IPS-15b (cell line): ENCODE results near the gene SIPA1L3.
A peak's percentile ranks its signal among the peaks of the same experiment; 100 is the strongest.

Experiments
- H3K27me3 ChIP-seq: one replicate; pipeline ENCODE4 v1.6.1; 2013; ENCODE audit warnings: low read length; ENCODE audit not compliant: control insufficient read depth, insufficient read depth
- H3K36me3 ChIP-seq: one replicate; pipeline ENCODE4 v1.6.1; 2013; ENCODE audit warnings: low read length; ENCODE audit not compliant: control insufficient read depth, insufficient read depth
- H3K4me1 ChIP-seq: one replicate; pipeline ENCODE4 v1.6.1; 2013; ENCODE audit warnings: mild to moderate bottlenecking, low read length; ENCODE audit not compliant: control insufficient read depth, insufficient read depth
- H3K4me3 ChIP-seq: one replicate; pipeline ENCODE4 v1.5.1; 2013; ENCODE audit warnings: low read depth, low read length
- H3K9ac ChIP-seq: one replicate; pipeline ENCODE4 v1.6.1; 2013; ENCODE audit warnings: low read depth, mild to moderate bottlenecking, low read length
- H3K9me3 ChIP-seq: one replicate; pipeline ENCODE4 v1.6.1; 2013; ENCODE audit warnings: mild to moderate bottlenecking, low read length; ENCODE audit not compliant: control insufficient read depth, insufficient read depth

Gene SIPA1L3

DNA sequence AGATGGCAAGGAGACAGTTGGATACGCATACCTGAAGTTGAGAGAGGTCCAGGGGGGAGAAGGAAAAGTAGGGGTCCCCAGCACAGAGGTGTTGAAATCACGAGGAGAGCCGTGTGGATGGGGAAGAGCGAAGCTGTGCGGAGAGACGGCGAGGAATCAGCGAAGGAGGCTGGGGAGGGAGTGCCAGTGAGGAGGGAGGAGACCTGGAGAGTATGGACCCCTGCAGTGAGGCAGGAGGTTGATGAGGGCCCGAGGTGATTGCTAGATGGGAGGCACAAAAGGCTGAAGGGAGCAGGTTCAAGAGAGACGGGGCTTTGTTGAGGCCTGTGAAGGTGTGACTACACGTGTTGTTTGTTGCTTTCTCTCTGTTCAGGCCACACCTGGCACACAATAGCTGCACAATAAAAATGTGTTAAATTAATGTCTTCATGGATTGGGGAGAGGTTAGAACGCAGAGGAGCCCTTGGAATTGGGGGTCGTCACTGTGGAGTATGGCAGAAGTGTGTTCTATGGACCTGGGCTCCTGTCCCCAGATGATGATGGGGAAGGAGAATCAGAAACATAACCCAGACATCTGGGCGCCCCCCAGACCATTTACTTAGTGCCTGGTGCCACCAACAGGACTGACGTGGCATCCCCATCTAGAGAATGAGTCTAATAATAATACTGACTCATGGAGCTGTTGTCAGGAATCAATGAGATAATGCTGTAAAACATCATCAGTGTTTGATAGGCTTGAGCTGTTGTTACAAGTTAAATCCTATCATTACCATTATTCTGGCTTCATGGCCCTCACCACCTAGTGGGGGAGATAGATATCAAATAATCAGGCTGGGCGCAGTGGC, 137.5 kb downstream of the SIPA1L3 start:
- Histone ChIP-seq H3K4me1 (peaks cover 8% of the 10 kb centered on the region), H3K27me3 (no peaks in the 10 kb centered on the region), H3K4me3 (no peak overlapping the region), H3K9ac (no peak overlapping the region), H3K9me3 (no peaks in the 10 kb centered on the region), H3K36me3 (no peaks in the 10 kb centered on the region)

DNA sequence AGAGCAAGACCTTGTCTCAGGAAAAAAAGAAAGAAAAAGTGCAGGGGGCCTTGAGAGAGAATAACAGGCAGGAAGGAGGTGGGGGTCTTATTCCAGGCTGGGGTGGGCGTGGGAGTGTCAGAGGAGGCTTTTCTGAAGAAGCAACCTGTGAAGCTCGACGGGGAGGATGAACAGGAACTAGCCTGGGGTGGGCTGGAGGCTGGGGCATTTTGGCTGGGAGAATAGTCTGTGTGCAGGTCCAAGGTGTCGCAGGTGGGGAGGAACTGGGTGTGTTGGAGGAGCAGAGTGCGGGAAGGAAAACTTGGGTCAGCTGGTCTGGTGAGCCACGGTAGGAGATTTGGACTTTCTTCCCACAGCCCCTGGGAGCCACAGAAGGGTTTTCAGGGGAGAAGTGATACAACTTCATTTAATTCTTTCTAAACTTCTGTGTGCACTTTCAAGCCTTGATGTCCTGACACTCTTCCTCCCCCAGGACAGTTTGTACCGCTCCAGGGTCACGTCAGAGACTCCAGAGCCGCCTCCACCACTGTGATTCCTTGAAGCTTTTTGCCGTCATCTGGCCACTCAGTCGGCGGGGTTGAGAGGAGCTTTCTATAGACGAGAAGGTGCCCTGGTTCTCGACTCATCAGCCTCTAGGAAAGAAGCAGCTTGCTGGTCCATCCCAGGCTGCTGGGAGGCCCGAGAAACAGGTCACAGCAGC, 138.7 kb downstream of the SIPA1L3 start:
- H3K4me1 ChIP-seq, result peaks cover 8% of the 10 kb centered on the region
- H3K36me3 ChIP-seq, result no peaks in the 10 kb centered on the region
- H3K9ac ChIP-seq, result no peak overlapping the region
- no peaks in the 10 kb centered on the region for H3K27me3 ChIP-seq
- H3K4me3 ChIP-seq, result no peak overlapping the region
- no peaks in the 10 kb centered on the region for H3K9me3 ChIP-seq

DNA sequence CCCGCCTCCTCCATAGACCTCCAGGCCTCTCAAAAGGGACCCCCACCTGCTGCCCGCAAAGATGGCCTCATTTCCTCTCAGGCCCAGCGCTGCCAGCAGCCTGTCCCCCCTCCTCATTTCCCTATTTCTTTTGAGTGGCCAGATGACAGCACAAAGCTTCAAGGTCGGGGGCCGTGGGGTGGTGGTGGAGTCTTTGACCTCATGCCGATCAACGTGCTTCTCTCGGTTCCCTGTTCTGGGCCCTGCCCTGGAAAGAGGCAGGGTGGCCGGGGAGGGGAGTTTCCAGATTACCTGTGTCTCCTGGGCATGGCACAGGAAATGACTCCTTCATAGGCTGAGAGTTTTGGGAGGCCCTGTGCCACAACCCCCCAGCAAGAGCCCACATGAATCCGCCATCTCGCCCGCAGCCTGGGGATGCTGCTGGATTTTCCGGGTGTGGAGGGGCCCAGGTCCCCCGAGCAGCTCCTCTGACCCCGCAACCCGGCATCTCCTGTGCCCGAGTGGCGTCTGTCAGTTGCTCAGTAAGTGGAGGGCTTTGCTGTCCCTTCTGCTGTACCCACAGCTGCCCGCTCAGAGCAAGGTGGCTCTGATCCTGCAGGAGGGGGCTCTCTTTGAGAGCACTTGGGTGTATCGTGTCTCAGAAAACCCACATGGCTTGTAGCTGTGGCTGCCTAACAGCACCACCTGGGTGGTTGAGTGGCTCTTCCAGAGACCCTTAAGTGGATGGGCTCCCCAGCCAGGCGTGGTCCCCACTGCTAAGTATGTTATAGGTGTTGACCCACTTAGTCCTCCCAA, 139.4 kb downstream of the SIPA1L3 start:
- Histone ChIP-seq H3K9ac (no peak overlapping the region), H3K9me3 (no peaks in the 10 kb centered on the region), H3K4me1 (peaks cover 8% of the 10 kb centered on the region), H3K36me3 (no peaks in the 10 kb centered on the region), H3K4me3 (no peak overlapping the region), H3K27me3 (no peaks in the 10 kb centered on the region)

DNA sequence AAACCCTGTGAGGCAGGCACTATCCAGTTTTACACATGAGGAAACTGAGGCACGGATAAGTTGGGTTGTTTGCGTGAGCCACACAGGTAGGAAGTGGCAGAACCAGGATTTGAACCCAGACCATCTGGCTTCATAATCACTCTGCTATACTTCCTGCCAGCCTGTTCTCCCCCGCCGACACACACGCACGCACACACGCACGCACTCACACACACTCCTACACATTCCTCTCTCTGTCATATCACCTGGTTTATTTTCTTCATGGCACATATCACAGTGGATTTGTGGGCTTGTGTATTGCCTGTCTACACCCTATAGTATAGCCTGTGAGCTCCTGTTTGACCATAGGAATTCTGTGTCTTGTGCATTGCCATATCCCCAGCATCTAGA, 140.0 kb downstream of the SIPA1L3 start:
- Histone ChIP-seq H3K4me3 (no peak overlapping the region), H3K9ac (no peak overlapping the region), H3K27me3 (no peaks in the 10 kb centered on the region), H3K4me1 (peaks cover 8% of the 10 kb centered on the region), H3K9me3 (no peaks in the 10 kb centered on the region), H3K36me3 (no peaks in the 10 kb centered on the region)

- Histone ChIP-seq H3K9ac (no peak overlapping the region), H3K4me3 (no peak overlapping the region), H3K36me3 (no peaks in the 10 kb centered on the region), H3K27me3 (no peaks in the 10 kb centered on the region), H3K9me3 (no peaks in the 10 kb centered on the region), H3K4me1 (peaks cover 8% of the 10 kb centered on the region)
These were observed 140.6 kb downstream of the SIPA1L3 start for GRCh38 chr19:38047641-38048040.

DNA sequence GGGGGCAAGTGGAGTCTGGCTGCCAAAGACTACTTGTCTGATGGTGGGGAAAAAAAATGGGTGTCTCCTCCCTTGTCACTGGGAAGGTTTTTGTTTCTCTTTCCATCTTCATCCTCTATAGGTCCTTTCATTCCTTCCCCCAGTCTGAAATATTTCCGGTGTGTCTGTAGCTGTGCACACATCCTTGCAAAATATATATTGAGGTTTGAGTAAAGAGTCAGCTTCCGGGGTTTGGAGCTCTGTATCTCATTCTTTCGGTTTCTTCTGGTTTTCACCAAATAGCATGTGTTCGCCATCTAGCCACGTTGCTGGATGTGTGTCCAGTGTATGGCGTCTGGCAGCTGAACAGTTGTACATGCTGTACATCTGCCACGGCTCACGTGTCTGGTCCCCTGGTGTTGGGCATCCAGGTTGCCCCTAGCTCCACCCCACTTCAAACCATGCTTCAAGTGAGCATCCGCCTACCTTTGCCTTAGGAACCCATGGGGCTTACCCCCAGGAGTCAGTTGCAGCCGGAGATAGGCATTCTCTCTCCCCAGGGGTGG, 142.2 kb downstream of the SIPA1L3 start:
- Histone ChIP-seq H3K4me3 (no peak overlapping the region), H3K36me3 (no peaks in the 10 kb centered on the region), H3K27me3 (no peaks in the 10 kb centered on the region), H3K9ac (no peak overlapping the region), H3K9me3 (no peaks in the 10 kb centered on the region), H3K4me1 (no peaks in the 10 kb centered on the region)

DNA sequence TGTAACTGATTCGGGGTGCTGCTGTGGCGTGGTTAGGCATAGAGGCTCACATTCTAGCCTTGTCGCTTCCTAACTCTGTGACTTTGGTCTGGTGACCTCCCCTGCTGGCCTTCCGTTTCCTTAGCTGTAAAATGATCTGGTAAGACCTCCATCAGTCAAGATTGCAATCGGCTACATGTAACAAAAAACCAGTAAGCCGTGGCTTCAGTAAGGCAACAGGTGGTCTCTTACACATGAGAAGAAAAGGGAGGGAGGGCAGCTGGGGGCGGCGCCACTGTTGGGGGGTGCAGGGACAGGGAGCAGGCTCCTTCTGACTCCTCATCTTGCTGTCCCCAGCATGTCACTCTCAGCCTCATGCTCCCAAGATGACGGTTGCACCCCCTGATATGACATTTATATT, 148.0 kb downstream of the SIPA1L3 start:
- Histone ChIP-seq H3K4me1 (peaks cover 27% of the 10 kb centered on the region), H3K27me3 (no peaks in the 10 kb centered on the region), H3K36me3 (no peaks in the 10 kb centered on the region), H3K9me3 (no peaks in the 10 kb centered on the region), H3K9ac (peak overlapping the region; percentile 47), H3K4me3 (no peak overlapping the region)

GRCh38 chr19:38055655-38056521, 148.9 kb downstream of the SIPA1L3 start:
- peaks cover 27% of the 10 kb centered on the region for H3K4me1 ChIP-seq
- no peaks in the 10 kb centered on the region for H3K9me3 ChIP-seq
- no peaks in the 10 kb centered on the region for H3K36me3 ChIP-seq
- H3K9ac ChIP-seq, result no peak overlapping the region
- H3K4me3 ChIP-seq, result no peak overlapping the region
- no peaks in the 10 kb centered on the region for H3K27me3 ChIP-seq

DNA sequence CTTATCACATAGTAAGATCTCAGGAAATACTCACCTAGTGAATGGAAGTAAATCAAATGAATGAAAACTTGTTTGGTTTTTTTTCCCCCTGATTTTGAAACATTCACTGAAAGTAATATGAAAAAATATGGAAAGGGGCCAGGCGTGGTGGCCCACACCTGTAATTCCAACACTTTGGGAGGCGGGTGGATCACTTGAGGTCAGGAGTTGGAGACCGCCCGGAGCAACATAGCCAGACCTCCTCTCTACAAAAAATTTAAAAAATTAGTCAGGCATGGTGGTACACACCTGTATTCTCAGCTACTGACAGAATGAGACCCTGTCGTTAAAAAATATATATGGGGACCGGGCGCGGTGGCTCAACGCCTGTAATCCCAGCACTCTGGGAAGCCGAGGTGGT, 149.6 kb downstream of the SIPA1L3 start:
- no peak overlapping the region for H3K4me3 ChIP-seq
- peaks cover 27% of the 10 kb centered on the region for H3K4me1 ChIP-seq
- H3K27me3 ChIP-seq, result no peaks in the 10 kb centered on the region
- no peak overlapping the region for H3K9ac ChIP-seq
- H3K36me3 ChIP-seq, result no peaks in the 10 kb centered on the region
- H3K9me3 ChIP-seq, result no peaks in the 10 kb centered on the region

- H3K9ac ChIP-seq, result no peak overlapping the region
- no peaks in the 10 kb centered on the region for H3K27me3 ChIP-seq
- H3K36me3 ChIP-seq, result no peaks in the 10 kb centered on the region
- H3K4me1 ChIP-seq, result peaks cover 27% of the 10 kb centered on the region
- H3K9me3 ChIP-seq, result no peaks in the 10 kb centered on the region
- H3K4me3 ChIP-seq, result no peak overlapping the region
These were observed 151.1 kb downstream of the SIPA1L3 start for GRCh38 chr19:38057959-38058690.
